LNCaP clone FGC (cell line): ENCODE data around the gene LDLRAD4.

Experiments used
- DNase-seq: peaks from one replicate; pipeline ENCODE4 v3.0.0-alpha.2; 2011; ENCODE audit warnings: low read depth
- H3K4me3 ChIP-seq: 2 replicates; pipeline ENCODE4 v1.5.1; 2011; ENCODE audit warnings: mild to moderate bottlenecking, low read depth, low read length, control low read depth
- CTCF ChIP-seq: IDR thresholded peaks from 2 replicates; pipeline ENCODE4 v1.5.1; 2012; ENCODE audit warnings: mild to moderate bottlenecking; ENCODE audit not compliant: control insufficient read depth, insufficient read depth; ENCODE audit errors: extremely low read depth

Gene LDLRAD4

GRCh38 chr18:13580351-13580750 lies 361.8 kb downstream of the LDLRAD4 start:
- no peak for DNase-seq
- no peak for TF ChIP-seq CTCF
- H3K4me3 ChIP-seq = no peak overlapping the region

GRCh38 chr18:13580991-13581390 lies 362.4 kb downstream of the LDLRAD4 start:
- no peak for DNase-seq
- TF ChIP-seq CTCF = no peak
- no peak overlapping the region for H3K4me3 ChIP-seq

GRCh38 chr18:13581496-13582177 lies 363.1 kb downstream of the LDLRAD4 start:
- DNase-seq = no peak
- H3K4me3 ChIP-seq = no peak overlapping the region
- no peak for TF ChIP-seq CTCF

GRCh38 chr18:13582178-13582670 lies 363.7 kb downstream of the LDLRAD4 start:
- DNase-seq = no peak
- no peak overlapping the region for H3K4me3 ChIP-seq
- TF ChIP-seq CTCF = no peak

DNA sequence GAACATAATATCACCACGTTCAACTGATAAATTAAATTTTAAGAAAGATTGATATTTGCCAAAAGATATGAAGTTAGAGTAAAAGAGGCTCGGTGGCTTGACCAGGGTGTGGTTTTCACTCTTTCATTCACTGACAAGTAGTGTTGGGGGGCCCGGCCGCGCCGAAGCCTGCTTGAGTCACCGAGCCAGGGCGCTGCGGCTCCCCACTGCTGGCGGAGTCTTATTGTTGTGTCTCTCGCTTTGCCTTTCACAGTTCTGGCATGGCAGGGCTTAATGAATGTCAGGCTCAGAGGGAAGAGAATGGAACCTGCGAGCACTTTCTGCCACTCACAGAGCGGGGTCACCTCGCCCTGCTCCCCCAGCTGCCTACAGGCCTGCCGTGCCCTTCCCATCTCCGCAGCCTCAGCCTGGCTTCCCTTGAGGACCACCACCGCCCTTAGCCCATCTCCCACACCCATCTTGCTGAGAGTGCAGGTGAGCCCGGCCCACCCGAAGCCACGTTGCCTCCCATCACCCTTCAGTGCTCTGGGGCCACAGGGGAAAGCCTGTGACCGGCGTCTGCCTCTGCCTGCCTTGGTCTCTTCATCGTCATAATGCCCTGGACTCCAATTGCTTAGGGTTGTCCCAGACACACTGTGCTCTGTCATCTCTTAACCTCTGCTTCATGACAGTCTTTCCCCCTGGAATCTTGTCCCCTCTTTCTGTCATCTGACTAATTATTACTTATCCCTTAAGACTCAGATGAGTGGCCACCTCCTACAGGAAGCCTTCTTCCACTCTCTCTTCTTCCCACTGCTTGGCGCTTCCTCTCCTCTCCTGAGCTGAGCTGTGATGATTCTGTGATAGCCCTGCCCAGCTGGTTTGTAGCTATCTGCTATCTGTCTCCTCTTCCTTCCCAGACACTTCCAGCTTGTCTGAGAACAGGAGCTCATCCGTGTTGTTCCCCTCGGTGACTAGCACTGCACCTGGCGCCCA lies 365.3 kb downstream of the LDLRAD4 start:
- no peak overlapping the region for H3K4me3 ChIP-seq
- TF ChIP-seq CTCF = no peak
- no peak for DNase-seq

DNA sequence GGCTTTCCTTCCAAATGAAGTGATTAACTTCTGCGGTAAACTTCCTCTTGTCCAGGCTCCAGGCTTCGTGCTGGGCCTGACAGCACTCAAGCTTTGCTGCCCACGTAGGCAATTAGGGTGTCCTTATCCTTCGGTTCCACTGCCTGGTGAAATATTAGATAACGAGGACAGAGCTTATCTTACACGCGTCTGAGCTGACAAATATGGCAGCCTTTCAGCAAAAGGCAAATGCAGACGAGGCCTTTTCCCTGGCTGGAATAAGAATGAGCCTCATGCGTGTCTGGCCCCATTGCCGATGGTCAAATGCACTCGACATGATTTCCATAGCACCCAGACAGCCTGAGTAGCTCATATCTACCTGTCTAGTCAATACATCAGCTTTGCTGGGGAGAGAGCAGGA lies 366.3 kb downstream of the LDLRAD4 start:
- TF ChIP-seq CTCF = no peak
- DNase-seq = no peak
- no peak overlapping the region for H3K4me3 ChIP-seq
